Stimulated activated memory B cell treated with anti-CD40 and anti-IgM and Interleukin-4, amounts not matched to agents 10 μg/mL and 1 μg/mL and 100 μg/mL, for 72 hours (primary cell): ENCODE results near the gene CHIA.

Source experiments
- ATAC-seq: fragments of 150-1000 bp; cut with Tn5 transposase; 2 replicates; pipeline ENCODE4 v1.10.0; 2021
- H3K27ac Mint-ChIP-seq: one replicate; pipeline ENCODE4 v1.8.0; 2022; ENCODE audit warnings: mild to moderate bottlenecking, mixed read lengths
- H3K27me3 Mint-ChIP-seq: one replicate; pipeline ENCODE4 v1.8.0; 2022; ENCODE audit warnings: mixed read lengths
- H3K36me3 Mint-ChIP-seq: one replicate; pipeline ENCODE4 v1.8.0; 2022; ENCODE audit warnings: mixed read lengths
- H3K4me1 Mint-ChIP-seq: one replicate; pipeline ENCODE4 v1.8.0; 2022; ENCODE audit warnings: mixed read lengths
- H3K4me3 Mint-ChIP-seq: one replicate; pipeline ENCODE4 v1.8.0; 2022; ENCODE audit warnings: mild to moderate bottlenecking, moderate library complexity, mixed read lengths
- H3K9me3 Mint-ChIP-seq: one replicate; pipeline ENCODE4 v1.8.0; 2022; ENCODE audit warnings: mixed read lengths

Gene CHIA

DNA sequence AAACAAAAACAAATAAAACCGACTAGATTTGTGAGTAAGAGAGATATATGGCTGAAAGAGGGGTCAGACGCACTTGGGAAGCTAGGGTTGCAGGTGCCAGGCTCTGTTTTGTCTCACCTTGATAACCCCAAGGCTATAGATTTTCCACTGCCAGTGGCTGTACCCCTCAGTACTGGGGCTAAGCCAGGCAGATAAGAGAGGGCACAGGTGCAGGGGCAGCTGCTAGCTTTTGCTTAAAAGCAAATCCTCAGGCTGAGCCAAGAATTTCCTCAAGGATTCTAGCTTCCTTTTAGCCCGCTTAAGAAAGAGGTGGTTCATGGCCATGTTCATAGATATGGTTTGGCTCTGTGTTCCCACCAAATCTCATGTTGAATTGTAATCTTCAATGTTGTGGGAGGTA is 79.0 kb downstream of the CHIA start:
- Mint-ChIP-seq H3K4me3 (no peak overlapping the region), H3K4me1 (no peaks in the 10 kb centered on the region), H3K27ac (no peak overlapping the region), H3K36me3 (no peaks in the 10 kb centered on the region), H3K9me3 (no peaks in the 10 kb centered on the region), H3K27me3 (peaks cover 56% of the 10 kb centered on the region)
- no peak for ATAC-seq
